B cell (primary cell): ENCODE measurements around the gene MED12L. TPM values are rescaled to one million over a fixed set of nuclear protein-coding genes. Genes with fewer than 3 reads are reported as not detected.

Experiments
- ATAC-seq: fragments of 200-7000 bp; cut with Tn5 transposase; one replicate; pipeline ENCODE4 v1.10.0; 2021; ENCODE audit warnings: low read depth, mild to moderate bottlenecking, moderate number of reproducible peaks, moderate library complexity
- CTCF ChIA-PET: fragments of 350-600 bp; sonication (Branson Sonifier 250); formaldehyde crosslinking; loops from one replicate; lab custom pipeline; 2021; ENCODE audit warnings: antibody characterized with exemption, inconsistent platforms; lab: Charles Lee
- POLR2A ChIA-PET: fragments of 350-600 bp; sonication (Branson Sonifier 250); formaldehyde crosslinking; loops from one replicate; lab custom pipeline; 2021; ENCODE audit warnings: antibody characterized with exemption; lab: Charles Lee
- DNase-seq: peaks from one replicate; pipeline ENCODE4 v3.0.0; 2013
- H2AFZ ChIP-seq: 2 replicates; pipeline ENCODE4 v1.6.1; 2012; ENCODE audit warnings: mild to moderate bottlenecking, low read depth, low read length; ENCODE audit not compliant: insufficient read depth, poor library complexity, severe bottlenecking
- H3K27ac ChIP-seq, 2 donors: 1 replicate in 1 of 2; 2 replicates in 1 of 2; pipeline ENCODE4 v1.5.1; 2012 to 2013; ENCODE audit warnings: low read length in 2 of 2, mild to moderate bottlenecking in 2 of 2, moderate library complexity in 1 of 2
- H3K27me3 ChIP-seq, 4 experiments: fragments of 200-600 bp in 1 of 4; sonication (generic) in 1 of 4; replicated peaks in 1 of 4; 1 replicate in 2 of 4; 2 replicates in 2 of 4; pipeline versions ENCODE4 v1.6.1 to v1.7.0; 2013 to 2016; ENCODE audit warnings: low read length in 3 of 4, mild to moderate bottlenecking in 2 of 4, mixed read lengths in 1 of 4, moderate library complexity in 1 of 4; ENCODE audit not compliant: insufficient read depth in 4 of 4, control insufficient read depth in 3 of 4; ENCODE audit errors: control extremely low read depth in 1 of 4
- H3K36me3 ChIP-seq, 2 experiments: replicated peaks in 1 of 2; 1 replicate in 1 of 2; 2 replicates in 1 of 2; pipeline versions ENCODE4 v1.6.1 to v1.7.1; 2013; ENCODE audit warnings: low read length in 1 of 2; ENCODE audit not compliant: insufficient read depth in 2 of 2, control insufficient read depth in 1 of 2; ENCODE audit errors: control extremely low read depth in 1 of 2, extremely low read depth in 1 of 2
- H3K4me1 ChIP-seq, 2 donors: fragments of 200-600 bp in 1 of 2; sonication (generic) in 1 of 2; 1 replicate in 1 of 2; 2 replicates in 1 of 2; pipeline versions ENCODE4 v1.5.1 to v1.6.1; 2013 to 2017; ENCODE audit warnings: low read length in 2 of 2; ENCODE audit not compliant: control insufficient read depth in 2 of 2, insufficient read depth in 2 of 2
- H3K4me2 ChIP-seq: replicated peaks from 2 replicates; pipeline ENCODE3; 2012; ENCODE audit warnings: mild to moderate bottlenecking, low read depth, low read length; ENCODE audit not compliant: poor library complexity, severe bottlenecking
- H3K4me3 ChIP-seq, 5 experiments: fragments of 200-600 bp in 1 of 5; sonication (generic) in 1 of 5; 1 replicate in 3 of 5; 2 replicates in 2 of 5; pipeline versions ENCODE4 v1.5.1 to v1.7.0; 2011 to 2016; ENCODE audit warnings: low read length in 4 of 5, mild to moderate bottlenecking in 4 of 5, low read depth in 2 of 5, control low read depth in 1 of 5, moderate library complexity in 1 of 5; ENCODE audit not compliant: insufficient read depth in 1 of 5; ENCODE audit errors: control extremely low read depth in 1 of 5, extremely low read depth in 1 of 5
- H3K79me2 ChIP-seq: fragments of 200-600 bp; sonication (generic); one replicate; pipeline ENCODE4 v1.6.0; 2016; ENCODE audit warnings: low read length; ENCODE audit not compliant: control insufficient read depth, insufficient read depth
- H3K9ac ChIP-seq: fragments of 200-600 bp; sonication (generic); 2 replicates; pipeline ENCODE4 v1.6.1; 2017; ENCODE audit warnings: mild to moderate bottlenecking, low read length, moderate library complexity
- H3K9me3 ChIP-seq, 3 donors: one replicate each; pipeline versions ENCODE4 v1.6.1 to v1.7.1; 2013; ENCODE audit warnings: low read length in 2 of 3; ENCODE audit not compliant: control insufficient read depth in 2 of 3, insufficient read depth in 1 of 3; ENCODE audit errors: control extremely low read depth in 1 of 3
- H4K20me1 ChIP-seq: 2 replicates; pipeline ENCODE4 v1.6.0; 2012; ENCODE audit warnings: mild to moderate bottlenecking, low read length; ENCODE audit not compliant: insufficient read depth, control insufficient read depth, poor library complexity, severe bottlenecking
- H3K27ac Mint-ChIP-seq: one replicate; pipeline ENCODE4 v1.8.0; 2021; ENCODE audit warnings: mixed read lengths
- H3K27me3 Mint-ChIP-seq: one replicate; pipeline ENCODE4 v1.8.0; 2021; ENCODE audit warnings: mixed read lengths
- H3K4me1 Mint-ChIP-seq: one replicate; pipeline ENCODE4 v1.8.0; 2021; ENCODE audit warnings: mixed read lengths
- H3K4me3 Mint-ChIP-seq: one replicate; pipeline ENCODE4 v1.8.0; 2021; ENCODE audit warnings: mixed read lengths
- H3K9me3 Mint-ChIP-seq: one replicate; pipeline ENCODE4 v1.8.0; 2022; ENCODE audit warnings: mixed read lengths; ENCODE audit not compliant: insufficient read depth
- CTCF ChIP-seq: fragments of 200-600 bp; IDR thresholded peaks from one replicate; pipeline ENCODE4 v1.8.0; 2022; ENCODE audit warnings: antibody characterized with exemption, mild to moderate bottlenecking
- EZH2 ChIP-seq: IDR thresholded peaks from 2 replicates; pipeline ENCODE4 v1.6.1; 2012; ENCODE audit warnings: borderline replicate concordance, low read depth, mild to moderate bottlenecking, moderate library complexity, low read length; ENCODE audit not compliant: insufficient read depth, poor library complexity, severe bottlenecking
- WGBS: methylation state at CpG from one replicate; pipeline ENCODE4 v1.1.5; 2013; ENCODE audit warnings: missing lambda C conversion rate; ENCODE audit not compliant: insufficient coverage; 5-methylcytosine and 5-hydroxymethylcytosine counted together
- intact Hi-C: fragments of 100-400 bp; cut with micrococcal nuclease; formaldehyde crosslinking; loops from one replicate; pipeline ENCODE4 v1.10.0; 2022
- polyA plus RNA-seq: library from polyadenylated mRNA; depleted of rRNA; stranded (reverse); fragments of >200 nt; gene quantifications from 2 replicates; pipeline ENCODE4 v1.2.3, GENCODE V29; 2012
- total RNA-seq, 2 donors: library from RNA; stranded (reverse); fragments of 120-200 nt in 1 of 2; gene quantifications; 1 replicate in 1 of 2; 2 replicates in 1 of 2; pipeline versions ENCODE4 v1.2.3 to v1.2.4, GENCODE V29; 2013 to 2022

MED12L gene
- total and polyA plus RNA-seq, 2 donors (not counting 1 experiment from before 2014, with no cell fraction given): 0.07 to 0.30 TPM

- H2AFZ ChIP-seq: no peak overlapping the region
- no peaks in the 10 kb centered on the region for H3K4me1 Mint-ChIP-seq
- H3K4me3 ChIP-seq: no peak overlapping the region
- CTCF ChIA-PET: no interaction called here
- no peak overlapping the region for H3K4me2 ChIP-seq
- H3K27me3 Mint-ChIP-seq: peaks cover 10% of the 10 kb centered on the region
- H3K9me3 Mint-ChIP-seq: no peaks in the 10 kb centered on the region
- no peaks in the 10 kb centered on the region for H4K20me1 ChIP-seq
- TF ChIP-seq EZH2 (no peak), CTCF (no peak)
- H3K79me2 ChIP-seq: no peaks in the 10 kb centered on the region
- intact Hi-C loops: no loop called here
- DNase-seq: no peak
- H3K27me3 ChIP-seq: no peaks in the 10 kb centered on the region
- H3K27ac Mint-ChIP-seq: no peak overlapping the region
- H3K4me1 ChIP-seq: no peaks in the 10 kb centered on the region
- no peaks in the 10 kb centered on the region for H3K36me3 ChIP-seq
- ATAC-seq: no peak
- H3K9me3 ChIP-seq: no peaks in the 10 kb centered on the region
- 97% methylated on average over 5 of the region's 7 CpGs for WGBS
- POLR2A ChIA-PET: no interaction called here
- H3K27ac ChIP-seq: no peak overlapping the region
- no peak overlapping the region for H3K9ac ChIP-seq
- no peak overlapping the region for H3K4me3 Mint-ChIP-seq
These were observed 358.1 kb downstream of the MED12L start for GRCh38 chr3:151443583-151443982.

GRCh38 chr3:151445273-151446001 lies 360.0 kb downstream of the MED12L start:
- Histone ChIP-seq H3K4me3 (no peak overlapping the region), H4K20me1 (no peaks in the 10 kb centered on the region), H3K4me1 (no peaks in the 10 kb centered on the region), H3K36me3 (no peaks in the 10 kb centered on the region), H3K27me3 (no peaks in the 10 kb centered on the region), H2AFZ (no peak overlapping the region), H3K9me3 (no peaks in the 10 kb centered on the region), H3K4me2 (no peak overlapping the region), H3K79me2 (no peaks in the 10 kb centered on the region), H3K9ac (no peak overlapping the region), H3K27ac (no peak overlapping the region)
- no peaks in the 10 kb centered on the region for H3K9me3 Mint-ChIP-seq
- WGBS: 87% methylated on average over 5 of the region's 5 CpGs
- ChIA-PET POLR2A (no interaction called here), CTCF (no interaction called here)
- DNase-seq: no peak
- H3K4me3 Mint-ChIP-seq: no peak overlapping the region
- peaks cover 10% of the 10 kb centered on the region for H3K27me3 Mint-ChIP-seq
- TF ChIP-seq CTCF: no peak
- TF ChIP-seq EZH2: no peak
- no peak for ATAC-seq
- H3K4me1 Mint-ChIP-seq: no peaks in the 10 kb centered on the region
- no peak overlapping the region for H3K27ac Mint-ChIP-seq
- intact Hi-C loops: no loop called here
